HAP-1 (cell line): ENCODE results near the gene MAPK1.

Source experiments
- DNase-seq, 2 experiments: peaks; one replicate each; pipeline ENCODE4 v3.0.0-alpha.2; 2016 to 2020; ENCODE audit warnings: low spot score in 2 of 2
- H3K27me3 ChIP-seq: fragments of 250-450 bp; sonication (Bioruptor Pico); 2 replicates; pipeline ENCODE4 v1.5.1; 2020; ENCODE audit warnings: low read depth, mild to moderate bottlenecking, moderate library complexity
- H3K36me3 ChIP-seq: fragments of 250-450 bp; sonication (Bioruptor Pico); replicated peaks from 2 replicates; pipeline ENCODE4 v1.5.1; 2020; ENCODE audit warnings: mild to moderate bottlenecking
- H3K4me1 ChIP-seq: fragments of 250-450 bp; sonication (Bioruptor Pico); 2 replicates; pipeline ENCODE4 v1.5.1; 2020; ENCODE audit warnings: mild to moderate bottlenecking
- H3K4me3 ChIP-seq: fragments of 250-450 bp; sonication (Bioruptor Pico); 2 replicates; pipeline ENCODE4 v1.5.1; 2020; ENCODE audit warnings: mild to moderate bottlenecking, moderate library complexity
- H3K9me3 ChIP-seq: fragments of 250-450 bp; sonication (Bioruptor Pico); 2 replicates; pipeline ENCODE4 v1.5.1; 2020; ENCODE audit warnings: mild to moderate bottlenecking, moderate library complexity
- in situ Hi-C: fragments of 300-500 bp; cut with MboI; formaldehyde crosslinking; loops from 3 replicates; pipeline ENCODE4 v1.14.3; 2020; ENCODE audit warnings: low sequenced_read_pairs, inconsistent platforms, mixed read lengths

MAPK1 gene

DNA sequence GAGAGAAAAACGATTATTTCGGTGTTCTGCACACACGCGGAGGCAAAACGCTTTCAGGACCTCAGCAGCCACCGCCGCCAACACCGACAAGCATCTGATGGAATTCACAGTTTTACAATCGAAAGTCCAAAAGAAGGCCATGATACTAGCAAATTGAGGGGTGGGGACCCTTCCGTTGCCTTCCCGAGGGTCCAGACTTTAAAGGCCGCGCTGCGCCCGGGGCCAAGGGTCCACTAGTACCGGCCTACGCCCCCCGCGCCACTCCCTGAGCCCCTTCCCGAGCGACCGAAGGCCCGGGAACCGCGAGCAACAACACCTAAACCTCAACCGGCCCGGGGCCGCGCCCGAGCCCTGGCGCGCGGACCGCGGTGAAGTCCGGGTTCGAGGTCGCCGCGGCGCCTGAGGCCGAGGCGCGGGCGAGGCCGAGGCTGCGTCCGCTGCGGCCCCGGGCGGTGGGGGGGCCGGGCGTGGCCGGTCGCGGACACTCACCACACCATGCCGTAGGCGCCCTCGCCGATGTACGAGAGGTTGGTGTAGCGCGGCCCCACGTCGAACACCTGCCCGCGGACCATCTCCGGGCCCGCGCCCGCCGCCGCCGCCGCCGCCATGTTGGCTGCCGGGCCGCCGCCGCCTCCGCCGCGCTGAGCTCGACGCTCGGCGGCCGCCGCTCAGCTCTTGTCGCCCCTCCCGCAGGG is 465 bp downstream of the MAPK1 start:
- Histone ChIP-seq H3K36me3 (peaks cover 3% of the 10 kb centered on the region; the same call in 1 of the 2 replicates), H3K4me3 (peak overlapping the region; percentile 80)
- in situ Hi-C loops: no loop called here

DNA sequence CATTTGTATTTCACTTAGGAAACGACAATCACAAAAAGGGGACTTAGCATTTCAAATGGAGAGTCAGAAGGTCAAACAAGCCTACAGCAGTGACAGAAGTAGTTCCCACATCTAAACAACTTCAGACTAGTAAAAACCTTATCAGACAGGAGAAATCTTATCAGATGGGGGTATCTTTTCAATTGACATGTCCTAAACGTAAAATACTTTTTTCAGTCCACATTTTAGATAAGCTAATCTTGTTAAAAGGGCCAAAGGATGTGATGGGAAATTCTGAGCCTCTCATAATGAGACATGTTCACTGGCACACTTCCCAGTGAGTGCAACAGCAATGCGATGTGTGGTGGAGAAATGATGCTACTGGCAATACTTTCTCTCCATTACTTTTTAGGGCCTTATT is 2.4 kb downstream of the MAPK1 start:
- in situ Hi-C loops: no loop called here
- DNase-seq: peak; percentile 49 to 73
- H3K27me3 ChIP-seq: no peaks in the 10 kb centered on the region
- no peaks in the 10 kb centered on the region for H3K9me3 ChIP-seq
- peaks cover 7% of the 10 kb centered on the region; the same call in 1 of the 2 replicates for H3K36me3 ChIP-seq
- H3K4me3 ChIP-seq: peak overlapping the region; percentile 80; the same call in 1 of the 2 replicates
- H3K4me1 ChIP-seq: peaks cover 23% of the 10 kb centered on the region

More for the DNA sequence above, 465 bp downstream of the MAPK1 start:
- peaks cover 23% of the 10 kb centered on the region for H3K4me1 ChIP-seq
- no peaks in the 10 kb centered on the region for H3K9me3 ChIP-seq
- DNase-seq: peak in 1 of 2 experiments; percentile 26
- H3K27me3 ChIP-seq: no peaks in the 10 kb centered on the region

DNA sequence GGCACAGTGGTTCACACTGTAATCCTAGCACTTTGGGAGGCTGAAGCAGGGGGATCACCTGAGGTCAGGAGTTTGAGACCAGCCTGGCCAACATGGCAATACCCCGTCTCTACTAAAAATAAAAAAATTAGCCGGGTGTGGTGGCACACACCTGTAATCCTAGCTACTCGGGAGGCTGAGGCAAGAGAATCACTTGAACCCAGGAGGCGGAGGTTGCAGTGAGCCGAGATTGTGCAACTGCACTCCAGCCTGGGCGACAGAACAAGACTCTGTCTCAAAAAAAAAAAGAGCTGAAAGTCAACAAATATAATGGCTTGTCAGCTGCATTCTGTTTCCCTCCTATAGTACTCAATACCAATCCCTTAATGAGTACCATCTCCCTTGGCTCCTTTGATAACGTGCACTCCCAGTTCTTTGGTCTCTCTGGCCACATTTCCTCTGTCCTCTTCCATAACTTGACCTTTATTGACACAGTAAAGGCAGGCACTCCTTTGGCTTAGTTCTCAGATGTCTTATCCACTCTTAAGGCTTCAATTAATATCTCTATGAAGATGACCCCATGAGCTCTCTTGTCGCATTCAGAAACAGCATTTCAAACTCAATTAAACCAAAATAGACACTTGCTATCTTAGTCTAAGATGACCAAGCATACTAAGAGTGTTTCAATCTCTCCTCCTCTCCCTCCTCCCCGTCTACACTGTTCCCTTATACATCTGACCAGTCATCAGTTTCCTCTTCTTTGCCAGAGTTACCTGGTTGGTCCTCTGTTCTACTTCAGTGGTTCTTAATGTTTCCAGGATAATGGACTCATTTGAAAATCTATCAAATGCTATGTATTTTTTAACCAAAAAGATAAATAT is 4.8 kb downstream of the MAPK1 start:
- DNase-seq: no peak

DNA sequence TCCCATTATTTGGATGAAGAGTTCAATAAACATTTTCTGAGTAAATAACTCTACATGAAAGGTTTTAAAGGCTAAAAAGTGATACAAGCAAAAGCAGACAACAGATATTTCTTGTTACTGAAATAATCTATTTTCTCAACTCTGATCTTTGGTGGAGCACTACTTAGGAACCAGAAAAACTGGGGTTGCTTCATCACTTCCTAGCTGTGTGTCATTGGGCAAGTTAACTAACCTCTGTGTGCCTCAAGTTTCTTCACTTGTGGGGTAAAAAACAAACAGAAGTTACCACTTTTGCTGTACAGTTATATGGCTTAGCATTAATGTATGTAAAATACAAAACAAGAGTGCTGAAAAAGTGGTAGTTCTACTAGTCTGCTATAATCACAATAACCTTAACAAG is 5.6 kb downstream of the MAPK1 start:
- H3K36me3 ChIP-seq: peaks cover 15% of the 10 kb centered on the region; the same call in 1 of the 2 replicates
- no peaks in the 10 kb centered on the region for H3K27me3 ChIP-seq
- no peak for DNase-seq
- in situ Hi-C loops: no loop called here
- H3K9me3 ChIP-seq: no peaks in the 10 kb centered on the region
- H3K4me1 ChIP-seq: peaks cover 16% of the 10 kb centered on the region
- no peak overlapping the region for H3K4me3 ChIP-seq

More for the DNA sequence above, 4.8 kb downstream of the MAPK1 start:
- in situ Hi-C loops: no loop called here
- Histone ChIP-seq H3K4me3 (no peak overlapping the region), H3K4me1 (peaks cover 16% of the 10 kb centered on the region), H3K9me3 (no peaks in the 10 kb centered on the region), H3K27me3 (no peaks in the 10 kb centered on the region), H3K36me3 (peaks cover 15% of the 10 kb centered on the region; the same call in 1 of the 2 replicates)

DNA sequence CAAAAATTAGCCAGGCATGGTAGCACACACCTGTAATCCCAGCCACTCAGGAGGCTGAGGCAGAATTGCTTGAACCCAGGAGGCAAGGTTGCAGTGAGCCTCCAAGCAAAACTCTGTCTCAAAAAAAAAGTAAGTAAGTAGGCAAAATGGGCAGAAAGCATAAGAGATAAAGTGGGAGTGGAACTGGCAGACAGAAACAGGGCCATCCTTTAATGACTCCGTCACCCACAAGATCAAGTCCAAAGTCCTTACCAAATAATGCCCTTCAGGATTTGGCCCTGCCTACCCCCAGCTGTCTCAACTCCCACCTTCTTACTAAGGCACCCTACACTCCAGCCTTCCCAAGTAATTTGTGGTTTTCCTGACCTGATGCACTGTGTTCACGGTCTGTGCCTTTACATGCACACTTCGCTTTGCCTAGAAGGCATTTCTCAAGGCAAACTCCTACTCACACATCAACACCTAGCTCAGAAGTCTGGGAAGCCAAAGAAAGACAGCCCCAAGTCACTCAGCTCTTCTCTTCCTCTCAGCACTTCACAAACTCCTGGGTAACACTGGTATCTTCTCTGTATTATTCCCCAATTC is 6.1 kb downstream of the MAPK1 start:
- Histone ChIP-seq H3K9me3 (no peaks in the 10 kb centered on the region), H3K4me1 (peaks cover 16% of the 10 kb centered on the region), H3K27me3 (no peaks in the 10 kb centered on the region), H3K4me3 (no peak overlapping the region), H3K36me3 (peaks cover 15% of the 10 kb centered on the region; the same call in 1 of the 2 replicates)
- in situ Hi-C loops: no loop called here
- DNase-seq: no peak

DNA sequence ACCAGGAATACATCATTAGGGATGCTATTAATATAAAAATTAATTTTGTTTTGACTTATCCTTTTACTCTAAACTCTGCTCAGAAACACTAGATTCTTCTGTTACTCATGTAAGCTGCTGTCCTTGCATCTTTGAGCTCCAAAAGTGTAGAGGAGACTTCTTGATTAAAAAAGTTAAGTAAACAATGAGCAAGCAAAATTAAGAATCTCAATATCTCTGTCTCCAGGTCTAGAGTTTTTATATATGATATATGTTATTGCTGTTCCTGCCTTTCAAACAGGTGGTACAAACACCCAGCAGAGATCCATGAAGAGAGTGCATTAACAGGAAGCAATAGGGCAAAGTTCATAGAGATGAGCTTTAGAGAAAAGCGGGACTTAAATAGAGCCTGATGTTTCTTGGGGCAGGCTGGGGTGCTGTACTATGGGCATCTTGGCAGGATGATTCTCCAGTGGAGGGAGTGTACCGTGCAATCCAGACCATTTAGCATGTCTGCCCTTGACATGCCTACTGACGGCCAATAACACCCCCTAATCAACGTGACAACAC is 6.9 kb downstream of the MAPK1 start:
- H3K27me3 ChIP-seq: no peaks in the 10 kb centered on the region
- in situ Hi-C loops: no loop called here
- peaks cover 14% of the 10 kb centered on the region for H3K4me1 ChIP-seq
- peaks cover 13% of the 10 kb centered on the region; the same call in 1 of the 2 replicates for H3K36me3 ChIP-seq
- no peak overlapping the region for H3K4me3 ChIP-seq
- no peak for DNase-seq
- no peaks in the 10 kb centered on the region for H3K9me3 ChIP-seq

DNA sequence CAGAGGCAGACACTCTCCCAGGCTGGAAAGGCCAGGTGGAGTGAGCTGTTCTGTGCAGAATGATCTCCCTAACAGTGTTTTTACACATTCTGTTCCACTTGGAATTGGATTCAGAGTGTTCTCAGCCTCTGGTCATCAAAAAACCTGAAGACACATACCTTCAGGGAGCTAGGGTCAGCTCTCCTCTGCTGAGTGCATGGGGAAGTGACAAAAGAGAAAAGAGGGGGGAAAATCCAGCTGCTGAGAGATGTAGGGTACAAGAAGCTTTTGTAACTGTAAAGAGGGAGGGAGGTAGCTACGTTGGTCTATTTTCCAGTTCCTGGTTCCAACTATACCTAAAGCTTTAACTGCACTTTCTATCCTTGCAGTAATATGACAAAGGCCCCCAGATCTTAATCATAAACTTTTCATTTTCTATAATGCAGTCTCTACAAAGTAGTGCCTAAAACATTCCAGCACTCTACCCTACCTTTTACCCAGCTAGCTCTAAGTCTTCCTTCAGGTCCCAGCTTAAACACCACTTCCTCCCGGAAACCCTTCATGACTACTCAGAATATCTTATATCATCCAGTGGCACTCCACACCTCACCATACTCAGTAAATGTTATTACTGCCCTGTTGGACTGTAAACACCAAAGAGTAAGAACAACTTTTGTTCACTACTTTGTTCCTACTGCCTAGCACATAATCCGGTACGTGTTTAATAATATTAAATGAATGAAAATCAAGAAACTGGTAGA is 9.2 kb downstream of the MAPK1 start:
- Histone ChIP-seq H3K9me3 (no peaks in the 10 kb centered on the region), H3K27me3 (no peaks in the 10 kb centered on the region), H3K4me3 (no peak overlapping the region), H3K4me1 (peaks cover 3% of the 10 kb centered on the region; the same call in 1 of the 2 replicates), H3K36me3 (peaks cover 15% of the 10 kb centered on the region; the same call in 1 of the 2 replicates)
- in situ Hi-C loops: no loop called here
- no peak for DNase-seq

DNA sequence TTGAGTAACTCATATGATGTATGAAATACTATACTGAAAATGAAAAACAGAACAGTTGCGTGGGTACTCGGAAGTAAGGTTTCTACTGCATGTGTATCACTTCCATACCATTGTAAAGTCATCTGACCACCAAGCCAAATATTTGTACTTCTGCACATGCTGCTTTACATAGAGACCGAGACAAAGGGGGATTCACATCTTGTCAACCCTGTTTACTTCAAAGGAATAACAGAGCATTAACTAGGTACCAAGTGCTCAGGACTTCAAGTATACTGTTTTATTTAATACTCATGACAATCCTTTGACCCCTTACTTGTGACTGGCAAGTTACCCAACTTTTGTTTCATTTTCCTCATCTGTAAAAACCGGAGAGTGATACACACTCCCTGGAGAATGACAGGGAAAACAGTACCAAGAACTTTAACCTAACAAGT is 9.9 kb downstream of the MAPK1 start:
- in situ Hi-C loops: no loop called here
- Histone ChIP-seq H3K9me3 (no peaks in the 10 kb centered on the region), H3K4me3 (no peak overlapping the region), H3K36me3 (peaks cover 15% of the 10 kb centered on the region; the same call in 1 of the 2 replicates), H3K4me1 (peaks cover 3% of the 10 kb centered on the region; the same call in 1 of the 2 replicates), H3K27me3 (no peaks in the 10 kb centered on the region)
- DNase-seq: no peak

DNA sequence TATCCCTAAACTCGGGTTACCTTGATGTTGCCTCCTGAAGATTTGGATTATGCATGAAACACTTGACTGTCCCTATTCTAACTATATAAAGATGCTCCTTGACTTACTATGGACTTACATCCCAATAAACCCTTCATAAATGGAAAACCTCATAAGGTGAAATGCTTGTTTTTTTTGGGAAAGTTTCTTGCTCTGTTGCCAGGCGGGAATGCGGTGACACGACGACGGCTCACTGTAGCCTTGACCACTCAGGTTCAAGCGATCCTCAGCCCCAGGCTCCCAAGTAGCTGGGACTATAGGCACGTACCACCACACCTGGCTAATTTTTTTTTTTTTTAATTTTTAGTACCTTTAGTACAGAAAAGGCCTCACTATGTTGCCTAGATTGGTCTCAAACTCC is 10.6 kb downstream of the MAPK1 start:
- in situ Hi-C loops: no loop called here
- no peak overlapping the region for H3K4me3 ChIP-seq
- no peaks in the 10 kb centered on the region for H3K9me3 ChIP-seq
- H3K4me1 ChIP-seq: peaks cover 3% of the 10 kb centered on the region; the same call in 1 of the 2 replicates
- DNase-seq: no peak
- no peaks in the 10 kb centered on the region for H3K27me3 ChIP-seq
- peaks cover 15% of the 10 kb centered on the region; the same call in 1 of the 2 replicates for H3K36me3 ChIP-seq

DNA sequence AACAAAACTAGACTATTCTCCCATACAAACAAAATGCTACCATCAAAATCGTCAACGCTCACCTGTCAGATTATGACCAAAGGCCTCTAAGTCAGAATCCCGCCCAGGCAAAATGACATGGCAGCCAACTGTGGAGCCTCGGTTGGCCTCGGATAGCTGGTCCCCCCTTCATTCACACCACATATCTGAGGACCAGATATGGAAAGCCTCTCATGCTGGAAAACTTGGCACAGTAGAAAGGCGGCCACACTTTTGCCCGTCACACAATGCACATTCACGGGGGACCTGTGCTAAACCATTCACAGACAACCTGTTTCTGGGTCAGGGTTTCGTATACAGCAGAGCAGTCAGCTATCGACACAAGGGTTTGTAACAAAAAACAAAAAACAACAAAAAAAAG is 11.2 kb downstream of the MAPK1 start:
- peaks cover 3% of the 10 kb centered on the region; the same call in 1 of the 2 replicates for H3K4me1 ChIP-seq
- H3K27me3 ChIP-seq: no peaks in the 10 kb centered on the region
- peaks cover 15% of the 10 kb centered on the region; the same call in 1 of the 2 replicates for H3K36me3 ChIP-seq
- H3K9me3 ChIP-seq: no peaks in the 10 kb centered on the region
- no peak overlapping the region for H3K4me3 ChIP-seq
- in situ Hi-C loops: no loop called here
- DNase-seq: no peak

DNA sequence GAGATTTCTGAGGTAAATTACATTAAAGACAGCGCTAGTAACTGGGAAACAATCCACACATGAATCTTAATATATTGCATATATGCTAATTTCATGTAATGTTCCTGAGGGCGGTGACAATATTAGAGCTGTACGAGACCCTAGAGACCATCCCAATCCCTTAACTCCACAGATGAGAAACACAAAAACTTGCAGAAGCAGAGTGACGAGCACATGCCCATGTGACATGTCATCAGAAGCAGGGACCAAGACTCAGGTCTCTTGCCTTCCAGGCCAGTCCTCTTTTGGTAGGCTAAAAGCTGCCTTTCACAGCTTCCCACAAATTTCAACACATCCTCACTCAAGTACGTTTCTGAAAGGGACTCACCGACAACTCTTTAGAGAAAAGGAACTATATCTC is 11.8 kb downstream of the MAPK1 start:
- in situ Hi-C loops: no loop called here
- H3K4me3 ChIP-seq: no peak overlapping the region
- H3K36me3 ChIP-seq: peaks cover 15% of the 10 kb centered on the region; the same call in 1 of the 2 replicates
- DNase-seq: no peak
- H3K9me3 ChIP-seq: no peaks in the 10 kb centered on the region
- no peaks in the 10 kb centered on the region for H3K27me3 ChIP-seq
- H3K4me1 ChIP-seq: peaks cover 3% of the 10 kb centered on the region; the same call in 1 of the 2 replicates

DNA sequence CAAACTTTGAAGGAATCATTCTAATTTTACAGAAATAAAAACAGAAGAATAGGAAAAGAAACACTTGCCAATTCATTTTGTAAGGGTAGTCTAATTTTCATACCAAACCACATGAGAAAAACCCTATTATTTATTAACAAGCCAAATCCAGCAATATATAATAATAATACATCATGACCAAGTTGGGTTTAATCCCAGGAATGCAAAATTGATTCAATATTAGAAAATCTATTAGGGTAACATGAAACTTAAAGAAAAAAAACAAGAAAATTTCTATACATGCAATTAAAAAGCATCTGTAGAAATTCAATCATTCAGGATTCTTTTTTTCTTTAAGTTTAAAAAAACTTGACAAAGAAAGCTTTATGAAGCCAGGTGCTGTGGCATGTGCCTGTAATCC is 16.8 kb downstream of the MAPK1 start:
- no peaks in the 10 kb centered on the region for H3K9me3 ChIP-seq
- no peak for DNase-seq
- in situ Hi-C loops: no loop called here
- H3K4me3 ChIP-seq: no peak overlapping the region
- peaks cover 6% of the 10 kb centered on the region for H3K36me3 ChIP-seq
- no peaks in the 10 kb centered on the region; the same call in 1 of the 2 replicates for H3K4me1 ChIP-seq
- no peaks in the 10 kb centered on the region for H3K27me3 ChIP-seq

DNA sequence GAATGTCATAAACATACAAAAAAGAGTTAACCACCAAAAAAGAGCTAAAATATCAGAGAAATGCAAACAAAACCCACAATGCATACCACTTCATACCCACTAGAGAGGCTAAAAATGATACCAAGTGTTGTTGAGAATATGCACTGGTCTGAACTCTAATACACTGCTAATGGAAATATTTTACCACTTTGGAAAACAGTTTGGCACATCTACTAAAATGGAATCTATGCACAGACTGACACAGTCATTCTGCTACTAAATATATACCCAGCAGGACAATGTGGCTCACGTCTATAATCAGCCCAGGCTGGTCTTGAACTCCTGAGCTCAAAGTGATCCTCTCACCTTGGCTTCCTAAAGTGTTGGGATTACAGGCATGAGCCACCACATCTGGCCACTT is 18.0 kb downstream of the MAPK1 start:
- no peak overlapping the region for H3K4me3 ChIP-seq
- DNase-seq: no peak
- in situ Hi-C loops: no loop called here
- H3K27me3 ChIP-seq: no peaks in the 10 kb centered on the region
- H3K4me1 ChIP-seq: no peaks in the 10 kb centered on the region
- H3K9me3 ChIP-seq: no peaks in the 10 kb centered on the region
- peaks cover 6% of the 10 kb centered on the region for H3K36me3 ChIP-seq
